HepG2 (cell line): Measurements from ENCODE around the gene ZSCAN32. TPM values are rescaled to one million over a fixed set of nuclear protein-coding genes. Genes with fewer than 3 reads are reported as not detected.

Experiments used
- DNMT1 ChIP-seq: sonication (generic); formaldehyde crosslinking; IDR thresholded peaks from 2 replicates; pipeline ENCODE4 v1.5.1; 2020; ENCODE audit warnings: mild to moderate bottlenecking, missing genetic modification reagents
- FOXJ3 ChIP-seq: sonication (generic); formaldehyde crosslinking; IDR thresholded peaks from 2 replicates; pipeline ENCODE4 v1.4.0; 2020; ENCODE audit warnings: missing genetic modification reagents, mild to moderate bottlenecking, borderline replicate concordance
- GTF2F1 ChIP-seq: fragments of 150-350 bp; IDR thresholded peaks from 2 replicates; pipeline ENCODE4 v1.6.1; 2014; ENCODE audit warnings: low read length
- MIER3 ChIP-seq: IDR thresholded peaks from 2 replicates; pipeline ENCODE4 v1.6.1; 2016; ENCODE audit warnings: missing compliant biosample characterization, borderline replicate concordance
- NAIF1 ChIP-seq: sonication (generic); formaldehyde crosslinking; IDR thresholded peaks from 2 replicates; pipeline ENCODE4 v1.5.0; 2020; ENCODE audit warnings: mild to moderate bottlenecking, missing genetic modification reagents, borderline replicate concordance
- NR0B2 ChIP-seq: sonication (generic); formaldehyde crosslinking; IDR thresholded peaks from 2 replicates; pipeline ENCODE4 v1.4.0; 2020; ENCODE audit warnings: mild to moderate bottlenecking, missing genetic modification reagents
- ZBTB3 ChIP-seq: sonication (generic); formaldehyde crosslinking; IDR thresholded peaks from 2 replicates; pipeline ENCODE4 v1.4.0; 2020; ENCODE audit warnings: low read depth, mild to moderate bottlenecking, moderate library complexity, missing genetic modification reagents, borderline replicate concordance
- ZBTB40 ChIP-seq, 2 experiments: fragments of 450-650 bp in 1 of 2; sonication (generic) in 1 of 2; formaldehyde crosslinking in 1 of 2; IDR thresholded peaks; 2 replicates each; pipeline versions ENCODE4 v1.6.1 to v1.8.0; 2016 to 2022; ENCODE audit warnings: antibody characterized with exemption in 1 of 2, mild to moderate bottlenecking in 1 of 2, missing genetic modification reagents in 1 of 2
- ZNF20 ChIP-seq: sonication (generic); formaldehyde crosslinking; IDR thresholded peaks from 2 replicates; pipeline ENCODE4 v1.4.0; 2020; ENCODE audit warnings: mild to moderate bottlenecking, moderate library complexity, missing genetic modification reagents
- ZNF232 ChIP-seq: sonication (generic); formaldehyde crosslinking; IDR thresholded peaks from 2 replicates; pipeline ENCODE4 v1.4.0; 2020; ENCODE audit warnings: missing genetic modification reagents, borderline replicate concordance
- ZNF329 ChIP-seq: sonication (generic); formaldehyde crosslinking; IDR thresholded peaks from 2 replicates; pipeline ENCODE4 v1.9.0; 2021; ENCODE audit warnings: low read depth, mild to moderate bottlenecking, missing genetic modification reagents
- ZNF337 ChIP-seq: sonication (generic); formaldehyde crosslinking; IDR thresholded peaks from 2 replicates; pipeline ENCODE4 v1.5.1; 2020; ENCODE audit warnings: missing genetic modification reagents, low read depth, mild to moderate bottlenecking, borderline replicate concordance
- ZNF414 ChIP-seq: sonication (generic); formaldehyde crosslinking; IDR thresholded peaks from 2 replicates; pipeline ENCODE4 v1.5.0; 2020; ENCODE audit warnings: missing genetic modification reagents
- ZNF44 ChIP-seq: sonication (generic); formaldehyde crosslinking; IDR thresholded peaks from 2 replicates; pipeline ENCODE4 v1.5.1; 2020; ENCODE audit warnings: mild to moderate bottlenecking, missing genetic modification reagents
- ZNF468 ChIP-seq: sonication (generic); formaldehyde crosslinking; IDR thresholded peaks from 2 replicates; pipeline ENCODE4 v1.8.0; 2022; ENCODE audit warnings: mild to moderate bottlenecking, moderate library complexity, missing genetic modification reagents
- ZNF496 ChIP-seq: sonication (generic); formaldehyde crosslinking; IDR thresholded peaks from 2 replicates; pipeline ENCODE4 v1.8.1; 2023; ENCODE audit warnings: mild to moderate bottlenecking, moderate library complexity, missing genetic modification reagents; ENCODE audit not compliant: insufficient replicate concordance
- polyA plus RNA-seq, 8 experiments: library from polyadenylated mRNA; depleted of rRNA in 3 of 8; stranded (reverse) in 7 of 8; unstranded in 1 of 8; fragments of >200 nt; fragmentation: Illumina TruSeq in 4 of 8; extraction: Trizol in 4 of 8; gene quantifications; 2 replicates each; pipeline versions ENCODE4 v1.2.1 to v1.2.3, GENCODE V29; 2011 to 2016; ENCODE audit warnings: low read depth in 4 of 8, missing spikeins in 1 of 8, mixed read lengths in 1 of 8; ENCODE audit not compliant: insufficient read depth in 1 of 8
- total RNA-seq, 5 experiments: library from RNA; depleted of rRNA; stranded (reverse); fragments of >200 nt; fragmentation: Illumina TruSeq; extraction: Trizol; gene quantifications; 2 replicates each; pipeline ENCODE4 v1.2.3, GENCODE V29; 2016; ENCODE audit warnings: low read depth in 1 of 5

The ZSCAN32 gene
- total and polyA plus RNA-seq, 2 of the 13 experiments (the other 11 are each of a cell fraction or from before 2014, with no cell fraction given) = 10.7 to 12.8 TPM

GRCh38 chr16:3400779-3401688 lies at the start of gene ZSCAN32, which contains the start of gene ZNF174 (continued):
- TF ChIP-seq ZNF337 = peak; percentile 91; the same call in 1 of the 2 replicates
- no peak for TF ChIP-seq ZBTB3 (CRISPR knock-in tag)
- peak; percentile 85 for TF ChIP-seq DNMT1 (CRISPR knock-in tag)
- no peak for TF ChIP-seq ZNF496 (CRISPR knock-in tag)
- TF ChIP-seq MIER3 (CRISPR knock-in tag) = peak; percentile 70
- no peak for TF ChIP-seq GTF2F1
- peak; percentile 89; the same call in 1 of the 2 replicates for TF ChIP-seq NAIF1 (CRISPR knock-in tag)
- TF ChIP-seq ZNF329 (CRISPR knock-in tag) = no peak
- 0 out of 2 replicates have a peak, but pooled peaks have one; percentile 62 for TF ChIP-seq ZNF232 (CRISPR knock-in tag)
- TF ChIP-seq ZNF414 (CRISPR knock-in tag) = 0 out of 2 replicates have a peak, but pooled peaks have one; percentile 65
- no peak for TF ChIP-seq ZNF468 (CRISPR knock-in tag)
- TF ChIP-seq FOXJ3 (CRISPR knock-in tag) = no peak
- peak; percentile 58 for TF ChIP-seq NR0B2
- TF ChIP-seq ZNF44 (CRISPR knock-in tag) = 0 out of 2 replicates have a peak, but pooled peaks have one; percentile 39
- no peak for TF ChIP-seq ZNF20 (CRISPR knock-in tag)
- TF ChIP-seq ZBTB40 (IDR thresholded peaks at IDR 0.05) = no peak
- TF ChIP-seq ZBTB40 (CRISPR knock-in tag; IDR thresholded peaks at IDR 0.05) = peak; percentile 48
